Muscle layer of duodenum (tissue), 2 donors: Measurements from ENCODE around the gene EPM2A.

Source experiments
- H3K27ac ChIP-seq: one replicate; pipeline ENCODE4 v1.7.0; 2013; ENCODE audit warnings: mild to moderate bottlenecking, low read length
- H3K27me3 ChIP-seq: one replicate; pipeline ENCODE4 v1.7.0; 2013; ENCODE audit warnings: low read depth, mild to moderate bottlenecking, control low read depth, low read length
- H3K36me3 ChIP-seq, 2 donors: one replicate each; pipeline ENCODE4 v1.7.0; 2013; ENCODE audit warnings: low read length in 2 of 2, control low read depth in 1 of 2, mild to moderate bottlenecking in 1 of 2; ENCODE audit not compliant: insufficient read depth in 2 of 2, control insufficient read depth in 1 of 2
- H3K4me1 ChIP-seq, 2 donors: one replicate each; pipeline ENCODE4 v1.7.0; 2013; ENCODE audit warnings: low read length in 2 of 2, mild to moderate bottlenecking in 2 of 2, control low read depth in 1 of 2, moderate library complexity in 1 of 2; ENCODE audit not compliant: insufficient read depth in 2 of 2, control insufficient read depth in 1 of 2
- H3K4me3 ChIP-seq, 2 donors: one replicate each; pipeline ENCODE4 v1.7.0; 2013; ENCODE audit warnings: low read length in 2 of 2, low read depth in 1 of 2, mild to moderate bottlenecking in 1 of 2
- H3K9me3 ChIP-seq, 2 donors: one replicate each; pipeline ENCODE4 v1.7.0; 2013; ENCODE audit warnings: low read length in 2 of 2, control low read depth in 1 of 2, mild to moderate bottlenecking in 1 of 2; ENCODE audit not compliant: control insufficient read depth in 1 of 2
- donor health status: healthy.

The EPM2A gene

GRCh38 chr6:145673504-145673903 lies 61.8 kb downstream of the EPM2A start:
- Histone ChIP-seq H3K4me1 (peaks cover 0 to 10% of the 10 kb centered on the region in 2 donors), H3K4me3 (no peak overlapping the region), H3K36me3 (no peaks in the 10 kb centered on the region), H3K27ac (no peak overlapping the region), H3K9me3 (peaks cover 0 to 4% of the 10 kb centered on the region in 2 donors), H3K27me3 (no peaks in the 10 kb centered on the region)

- Histone ChIP-seq H3K9me3 (no peaks in the 10 kb centered on the region), H3K27ac (no peak overlapping the region)
These were observed 65.0 kb downstream of the EPM2A start for GRCh38 chr6:145670311-145670710.

GRCh38 chr6:145669627-145670034 lies 65.7 kb downstream of the EPM2A start:
- Histone ChIP-seq H3K27ac (no peak overlapping the region), H3K36me3 (no peaks in the 10 kb centered on the region), H3K9me3 (no peaks in the 10 kb centered on the region)

More at GRCh38 chr6:145670311-145670710, 65.0 kb downstream of the EPM2A start:
- no peaks in the 10 kb centered on the region for H3K36me3 ChIP-seq
- H3K4me3 ChIP-seq = no peak overlapping the region
- H3K27me3 ChIP-seq = no peaks in the 10 kb centered on the region
- peaks cover 0 to 10% of the 10 kb centered on the region in 2 donors for H3K4me1 ChIP-seq

GRCh38 chr6:145668844-145669243 lies 66.5 kb downstream of the EPM2A start:
- Histone ChIP-seq H3K27me3 (no peaks in the 10 kb centered on the region), H3K36me3 (no peaks in the 10 kb centered on the region), H3K4me1 (peaks cover 0 to 10% of the 10 kb centered on the region in 2 donors), H3K4me3 (no peak overlapping the region), H3K27ac (no peak overlapping the region), H3K9me3 (no peaks in the 10 kb centered on the region)

More at GRCh38 chr6:145669627-145670034, 65.7 kb downstream of the EPM2A start:
- peaks cover 0 to 10% of the 10 kb centered on the region in 2 donors for H3K4me1 ChIP-seq
- H3K4me3 ChIP-seq = no peak overlapping the region
- H3K27me3 ChIP-seq = no peaks in the 10 kb centered on the region

DNA sequence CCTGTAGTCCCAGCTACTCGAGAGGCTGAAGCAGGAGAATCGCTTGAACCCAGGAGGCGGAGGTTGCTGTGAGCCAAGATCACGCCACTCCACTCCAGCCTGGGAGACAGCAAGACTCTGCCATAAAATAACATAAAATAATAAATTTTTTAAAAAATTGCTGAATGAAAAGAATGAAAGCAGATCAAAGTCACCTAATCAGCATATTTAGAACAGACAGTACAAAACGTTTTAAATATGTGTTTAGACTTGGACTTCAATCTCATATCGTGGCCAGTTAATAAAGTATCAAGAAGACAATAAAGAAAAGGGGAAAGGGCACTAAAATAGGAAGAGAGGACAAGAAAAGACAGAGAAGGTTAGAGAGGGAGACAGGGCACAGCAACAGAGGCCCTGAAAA lies 74.6 kb downstream of the EPM2A start:
- Histone ChIP-seq H3K9me3 (no peaks in the 10 kb centered on the region), H3K27me3 (no peaks in the 10 kb centered on the region), H3K36me3 (no peaks in the 10 kb centered on the region), H3K4me1 (no peaks in the 10 kb centered on the region), H3K27ac (no peak overlapping the region), H3K4me3 (no peak overlapping the region)

- H3K9me3 ChIP-seq = no peaks in the 10 kb centered on the region
- H3K27ac ChIP-seq = no peak overlapping the region
- no peaks in the 10 kb centered on the region for H3K27me3 ChIP-seq
- no peak overlapping the region for H3K4me3 ChIP-seq
- H3K36me3 ChIP-seq = no peaks in the 10 kb centered on the region
- H3K4me1 ChIP-seq = no peaks in the 10 kb centered on the region
These were observed 79.2 kb downstream of the EPM2A start for GRCh38 chr6:145656128-145656527.

DNA sequence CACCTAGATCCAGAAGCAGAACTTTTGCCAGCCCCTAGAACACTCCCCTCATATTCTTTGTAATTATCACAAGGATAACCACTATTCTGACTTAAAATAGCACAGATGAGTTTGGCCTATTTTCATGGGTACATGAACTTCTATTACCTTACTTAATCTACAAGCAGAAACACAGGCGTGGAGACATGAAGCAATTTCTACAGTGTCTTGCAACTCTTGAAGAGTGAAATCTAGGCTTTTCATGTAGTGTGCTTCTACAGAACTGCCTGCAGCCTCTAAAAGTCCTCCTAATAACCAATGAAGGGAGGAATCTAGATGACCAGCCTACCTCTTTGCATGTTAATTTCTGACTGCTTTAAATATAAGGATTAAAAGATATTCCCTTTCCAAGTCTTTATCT lies 82.7 kb downstream of the EPM2A start:
- H3K36me3 ChIP-seq = no peaks in the 10 kb centered on the region
- H3K9me3 ChIP-seq = no peaks in the 10 kb centered on the region
- H3K4me1 ChIP-seq = no peaks in the 10 kb centered on the region
- no peak overlapping the region for H3K4me3 ChIP-seq
- H3K27me3 ChIP-seq = no peaks in the 10 kb centered on the region
- no peak overlapping the region for H3K27ac ChIP-seq

DNA sequence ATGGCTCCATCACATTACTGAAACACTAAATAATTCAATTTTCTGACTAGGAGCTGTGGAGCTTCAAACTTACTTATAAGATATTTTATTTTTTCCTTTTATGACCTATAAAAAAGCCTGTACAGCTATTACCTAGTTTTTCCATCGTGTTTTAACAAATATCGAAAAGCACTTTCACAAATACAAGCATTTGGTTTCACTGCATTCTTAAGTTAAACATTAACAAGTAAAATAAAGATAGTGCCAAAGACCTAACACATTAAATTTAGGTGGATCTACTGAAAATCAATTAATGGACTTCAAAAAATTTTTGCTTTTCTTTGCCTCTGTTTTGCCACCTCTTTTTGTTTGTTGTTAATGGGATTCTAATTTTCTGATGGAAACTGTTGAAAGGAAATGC lies 83.3 kb downstream of the EPM2A start:
- H3K36me3 ChIP-seq = no peaks in the 10 kb centered on the region
- H3K4me3 ChIP-seq = no peak overlapping the region
- H3K4me1 ChIP-seq = no peaks in the 10 kb centered on the region
- no peaks in the 10 kb centered on the region for H3K9me3 ChIP-seq
- no peak overlapping the region for H3K27ac ChIP-seq
- no peaks in the 10 kb centered on the region for H3K27me3 ChIP-seq

DNA sequence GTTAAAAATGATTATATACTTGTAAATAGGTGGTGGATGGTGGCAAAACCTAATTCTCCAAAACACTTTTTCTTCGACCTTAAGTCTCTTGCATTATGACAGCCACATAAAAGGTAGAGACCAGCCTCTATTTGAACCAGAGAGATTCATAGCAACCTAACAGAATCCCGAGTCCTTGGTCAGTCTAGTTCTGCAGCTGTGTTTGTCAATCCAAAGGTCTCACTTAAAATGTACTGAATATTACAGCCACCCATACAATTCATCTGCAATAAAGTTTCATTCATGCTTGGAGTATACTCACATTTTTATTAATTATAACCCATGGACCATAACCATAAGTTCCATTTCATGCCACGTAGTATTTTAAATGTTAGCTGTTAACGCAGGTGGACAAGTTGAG lies 87.2 kb downstream of the EPM2A start:
- Histone ChIP-seq H3K9me3 (no peaks in the 10 kb centered on the region), H3K27ac (no peak overlapping the region), H3K4me3 (no peak overlapping the region), H3K27me3 (no peaks in the 10 kb centered on the region), H3K36me3 (no peaks in the 10 kb centered on the region), H3K4me1 (no peaks in the 10 kb centered on the region)

- H3K4me3 ChIP-seq = no peak overlapping the region
- H3K4me1 ChIP-seq = no peaks in the 10 kb centered on the region
- H3K27me3 ChIP-seq = no peaks in the 10 kb centered on the region
- no peak overlapping the region for H3K27ac ChIP-seq
- no peaks in the 10 kb centered on the region for H3K9me3 ChIP-seq
- no peaks in the 10 kb centered on the region for H3K36me3 ChIP-seq
These were observed 87.7 kb downstream of the EPM2A start for GRCh38 chr6:145647602-145648001.

DNA sequence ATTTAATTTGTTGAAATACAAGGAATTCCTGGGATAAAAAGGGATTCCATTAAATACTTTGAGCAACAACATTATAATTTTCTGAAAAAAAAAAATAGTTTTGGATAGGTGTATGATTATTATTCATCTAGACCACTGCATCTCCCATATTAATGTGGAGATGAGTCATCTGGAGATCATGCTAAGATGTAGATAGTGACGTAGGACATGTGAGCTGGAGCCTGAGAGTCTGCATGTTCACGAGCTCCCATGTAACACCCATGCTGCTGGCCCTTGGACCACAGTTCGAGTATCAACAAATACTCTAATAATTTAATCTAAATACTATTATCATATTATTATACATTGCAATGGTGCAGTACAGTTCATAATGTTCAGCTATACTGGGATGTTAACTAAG lies 91.6 kb downstream of the EPM2A start:
- no peaks in the 10 kb centered on the region for H3K9me3 ChIP-seq
- no peaks in the 10 kb centered on the region for H3K36me3 ChIP-seq
- H3K4me3 ChIP-seq = no peak overlapping the region
- H3K27me3 ChIP-seq = no peaks in the 10 kb centered on the region
- no peak overlapping the region for H3K27ac ChIP-seq
- no peaks in the 10 kb centered on the region for H3K4me1 ChIP-seq

- Histone ChIP-seq H3K36me3 (peaks cover 3 to 6% of the 10 kb centered on the region in 2 donors), H3K4me3 (no peak overlapping the region), H3K27me3 (no peaks in the 10 kb centered on the region), H3K9me3 (no peaks in the 10 kb centered on the region), H3K27ac (no peak overlapping the region), H3K4me1 (peaks cover 0 to 5% of the 10 kb centered on the region in 2 donors)
These were observed 101.2 kb downstream of the EPM2A start for GRCh38 chr6:145633981-145634627.
